ENCODE data around the gene NRCAM.

- no peak for TF ChIP-seq YY1 (IDR thresholded peaks at IDR 0.05)
- TF ChIP-seq JUND (IDR thresholded peaks at IDR 0.05) = no peak
- no peak for TF ChIP-seq CTCF (IDR thresholded peaks at IDR 0.05; ENCODE audit: low read depth, low read length, missing input control)
- no peak for TF ChIP-seq NR2F2 (IDR thresholded peaks at IDR 0.05)
- TF ChIP-seq REST (IDR thresholded peaks at IDR 0.05) = no peak
Measured at GRCh38 chr7:108441392-108441955, 14.8 kb downstream of the NRCAM start.

All from liver (tissue), 3 donors.